Cardiac fibroblast (primary cell): ENCODE data around the gene ARNT2.

ENCODE experiments used
- DNase-seq, 2 donors: peaks; one replicate each; pipeline versions ENCODE4 v3.0.0 to v3.0.0-alpha.2; 2010; ENCODE audit warnings: low read depth in 2 of 2
- H3K4me3 ChIP-seq, 2 donors: replicated peaks in 1 of 2; 1 replicate in 1 of 2; 2 replicates in 1 of 2; pipeline ENCODE4 v1.5.1; 2011; ENCODE audit warnings: low read depth in 2 of 2, low read length in 2 of 2, mild to moderate bottlenecking in 2 of 2, moderate library complexity in 1 of 2
- CTCF ChIP-seq: IDR thresholded peaks from one replicate; pipeline ENCODE4 v1.5.1; 2011; ENCODE audit warnings: low read depth, mild to moderate bottlenecking, low read length, inconsistent platforms

Gene ARNT2

GRCh38 chr15:80611543-80612080 is 207.4 kb downstream of the ARNT2 start:
- TF ChIP-seq CTCF: no peak
- no peak for DNase-seq
- H3K4me3 ChIP-seq: no peak overlapping the region

- TF ChIP-seq CTCF: no peak
- DNase-seq: no peak
- no peak overlapping the region for H3K4me3 ChIP-seq
These were observed 208.1 kb downstream of the ARNT2 start for GRCh38 chr15:80612118-80612823.

GRCh38 chr15:80613762-80614365 is 209.7 kb downstream of the ARNT2 start:
- DNase-seq: no peak
- H3K4me3 ChIP-seq: no peak overlapping the region
- TF ChIP-seq CTCF: no peak

- DNase-seq: no peak
- no peak overlapping the region for H3K4me3 ChIP-seq
- TF ChIP-seq CTCF: no peak
These were observed 210.7 kb downstream of the ARNT2 start for GRCh38 chr15:80614711-80615360.

GRCh38 chr15:80615361-80615736 is 211.2 kb downstream of the ARNT2 start:
- no peak overlapping the region for H3K4me3 ChIP-seq
- TF ChIP-seq CTCF: no peak
- DNase-seq: no peak

GRCh38 chr15:80615783-80616391 is 211.7 kb downstream of the ARNT2 start:
- no peak overlapping the region for H3K4me3 ChIP-seq
- peak; percentile 90 to 96 for DNase-seq
- no peak for TF ChIP-seq CTCF
